Posterior cingulate gyrus (tissue), 11 donors: ENCODE results near the gene C22orf31.
"Not testable (repeated sequence)": the region's sequence is repeated elsewhere in the genome, so short reads cannot be mapped to it uniquely, and the experiment has no call there.

Source experiments
- DNase-seq, 10 donors: peaks; one replicate each; pipeline versions ENCODE4 v3.0.0 to v3.0.0-alpha.2; 2020 to 2021; ENCODE audit warnings: mixed read lengths in 3 of 10
- intact Hi-C: fragments of 100-400 bp; cut with DNase I; formaldehyde crosslinking; loops from one replicate; pipeline ENCODE4 v1.15.1; 2023

Gene C22orf31

DNA sequence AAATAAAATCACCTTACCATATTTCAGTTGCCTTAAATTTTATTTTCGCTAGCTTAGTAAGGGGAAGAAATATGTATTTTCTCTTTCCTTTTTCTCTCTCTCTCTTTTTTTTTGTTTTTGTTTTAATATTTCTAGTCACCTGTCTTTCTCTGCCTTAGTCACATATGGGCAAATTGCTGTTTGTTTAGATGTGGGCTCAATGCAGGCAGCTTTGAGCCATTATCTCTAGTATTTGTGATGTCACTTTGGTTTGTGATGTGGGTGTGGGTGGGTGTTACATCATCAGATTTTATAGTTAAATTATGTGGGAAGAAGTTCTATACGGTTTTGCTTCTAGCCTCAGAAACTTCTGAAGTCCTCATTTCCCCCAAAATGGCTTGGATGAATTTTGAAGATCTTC is at the start of gene C22orf31:
Gene C22orf31, minus strand, starts transcription at position 59 of the 400 bp plus-strand sequence. Its CDS starts 39 bp downstream, at position 20.
- DNase-seq, result no peak
- intact Hi-C loops, result no loop called here

DNA sequence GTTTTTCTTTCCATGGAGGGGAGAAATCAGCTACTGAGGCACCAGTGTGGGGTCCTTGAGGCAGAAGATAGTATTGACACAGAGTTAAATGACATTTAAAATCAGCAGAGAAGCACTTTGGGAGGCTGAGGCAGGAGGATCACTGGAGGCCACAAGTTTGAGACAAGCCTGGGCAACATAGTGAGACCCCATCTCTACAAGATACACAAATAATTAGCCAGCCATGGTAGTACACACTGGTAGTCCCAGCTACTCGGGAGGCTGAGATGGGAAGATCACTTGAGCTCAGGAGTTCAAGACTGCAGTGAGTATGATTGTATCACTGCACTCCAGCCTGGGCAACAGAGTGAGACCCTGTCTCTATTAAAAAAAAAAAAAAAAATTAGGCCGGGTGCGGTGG is 49.3 kb upstream of the C22orf31 start:
- no peak for DNase-seq
- intact Hi-C loops, result no loop called here

DNA sequence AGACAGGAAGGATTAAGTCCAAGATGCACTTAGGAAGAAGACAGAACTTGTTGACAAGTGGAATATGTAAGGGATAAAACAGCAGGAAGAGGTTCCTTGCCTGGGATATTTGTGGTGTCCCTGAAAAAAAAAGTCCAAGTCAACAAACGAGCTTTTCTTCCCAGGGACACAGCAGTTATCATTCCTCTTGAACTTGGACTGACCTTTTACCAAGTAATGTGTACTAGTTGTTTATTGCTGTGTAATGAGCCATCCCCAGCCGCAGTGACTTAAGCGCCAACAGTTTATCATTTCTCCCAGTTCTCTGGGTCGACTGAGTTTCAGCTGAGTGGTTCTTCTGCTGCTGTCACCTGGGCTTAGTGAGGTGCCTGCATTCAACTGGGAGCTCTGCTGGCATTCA is 48.2 kb upstream of the C22orf31 start:
- intact Hi-C loops, result no loop called here
- DNase-seq, result no peak

DNA sequence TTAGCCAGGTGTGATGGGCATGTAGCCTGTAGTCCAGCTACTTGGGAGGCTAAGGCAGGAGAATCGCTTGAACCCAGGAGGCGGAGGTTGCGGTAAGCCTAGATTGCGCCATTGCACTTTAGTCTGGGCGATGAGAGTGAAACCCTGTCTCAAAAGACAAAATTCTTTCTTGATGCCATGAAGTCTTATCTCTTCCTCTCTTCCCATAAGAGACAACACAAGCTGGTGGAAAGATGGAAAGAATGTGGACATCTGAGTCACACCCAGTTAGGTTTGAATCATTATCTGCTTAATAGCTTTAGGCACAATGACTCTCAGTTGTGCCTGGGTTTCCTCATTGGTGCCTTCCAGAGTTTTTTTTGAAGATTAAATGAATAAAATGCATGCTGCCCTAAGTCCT is 46.5 kb upstream of the C22orf31 start:
- no peak for DNase-seq
- intact Hi-C loops, result no loop called here

DNA sequence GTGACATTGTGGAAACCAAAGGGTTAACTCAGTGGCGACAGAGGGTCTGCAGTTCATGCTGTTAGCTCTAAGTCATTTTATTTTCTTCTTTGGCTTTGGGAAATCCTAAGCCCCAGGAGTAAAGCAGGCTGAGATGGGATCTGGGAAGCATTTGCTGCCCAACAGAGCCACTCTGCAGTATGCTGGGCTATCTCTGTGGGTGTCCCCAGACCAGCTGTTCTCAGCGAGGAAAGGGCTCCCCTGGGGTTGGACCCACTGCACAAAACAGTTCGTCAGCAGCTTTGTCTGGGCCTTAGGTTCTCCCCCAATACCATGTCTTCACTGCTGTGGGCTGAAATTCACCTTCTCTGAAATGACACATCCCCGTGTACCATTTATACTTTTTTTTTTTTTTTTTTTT is 45.2 kb upstream of the C22orf31 start:
- no peak for DNase-seq
- intact Hi-C loops, result no loop called here

DNA sequence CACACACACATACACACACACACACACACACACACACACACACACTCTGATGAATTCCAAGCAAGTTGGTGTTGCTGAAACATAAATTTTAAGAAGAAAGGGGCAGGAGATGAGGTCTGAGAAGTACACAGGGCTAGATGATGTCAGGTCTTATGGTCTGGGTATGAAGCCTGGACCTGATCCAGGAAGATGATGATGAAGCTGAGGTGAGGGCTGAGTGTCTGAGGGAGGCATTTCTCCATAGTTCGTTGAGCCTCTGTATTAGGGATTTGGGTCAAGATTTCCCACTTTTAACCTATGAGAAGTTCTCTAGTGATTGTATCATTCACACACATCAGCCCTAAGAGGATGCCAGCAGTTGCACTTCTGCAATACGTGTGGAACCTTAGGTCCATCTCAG is 43.8 kb upstream of the C22orf31 start:
- intact Hi-C loops, result no loop called here
- no peak for DNase-seq

DNA sequence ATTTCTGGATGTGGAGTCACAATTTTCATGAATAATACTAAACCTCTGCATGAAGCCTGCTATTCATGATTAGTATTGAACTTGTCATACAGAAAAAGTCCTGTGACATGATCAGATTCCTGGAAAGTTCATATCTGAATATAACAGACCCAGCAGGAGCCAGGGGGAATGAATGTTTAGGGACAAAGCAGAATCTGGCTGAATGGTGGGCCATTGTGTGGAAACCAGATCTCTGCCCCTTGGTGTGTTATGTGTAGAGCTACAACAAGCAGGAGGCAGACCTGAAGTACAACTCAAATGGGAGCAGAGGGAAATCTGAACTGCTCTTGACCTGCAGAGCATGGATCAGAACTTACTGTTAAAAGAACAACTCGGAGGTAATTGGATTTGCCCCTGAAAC is 41.5 kb upstream of the C22orf31 start:
- DNase-seq, result no peak
- intact Hi-C loops, result no loop called here

DNA sequence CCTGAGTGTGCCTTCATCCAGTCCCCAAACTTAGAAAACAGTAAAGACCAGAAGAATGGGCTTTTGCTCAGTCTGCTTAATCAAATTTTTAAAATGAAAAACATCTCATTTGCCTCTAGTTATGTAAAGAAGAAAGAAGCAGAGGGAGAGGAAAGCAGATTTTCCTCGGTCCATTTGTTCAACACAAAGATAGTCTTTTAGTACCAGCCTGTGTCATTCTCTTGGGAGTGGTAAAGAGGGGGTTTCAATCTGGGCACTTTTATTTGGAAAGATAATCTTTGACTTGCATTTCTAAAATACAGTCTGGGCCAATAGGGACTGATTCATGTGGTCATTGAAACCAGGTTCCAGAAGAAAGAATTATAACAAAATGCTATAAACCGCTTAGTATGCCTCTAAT is 40.7 kb upstream of the C22orf31 start:
- intact Hi-C loops, result no loop called here

DNA sequence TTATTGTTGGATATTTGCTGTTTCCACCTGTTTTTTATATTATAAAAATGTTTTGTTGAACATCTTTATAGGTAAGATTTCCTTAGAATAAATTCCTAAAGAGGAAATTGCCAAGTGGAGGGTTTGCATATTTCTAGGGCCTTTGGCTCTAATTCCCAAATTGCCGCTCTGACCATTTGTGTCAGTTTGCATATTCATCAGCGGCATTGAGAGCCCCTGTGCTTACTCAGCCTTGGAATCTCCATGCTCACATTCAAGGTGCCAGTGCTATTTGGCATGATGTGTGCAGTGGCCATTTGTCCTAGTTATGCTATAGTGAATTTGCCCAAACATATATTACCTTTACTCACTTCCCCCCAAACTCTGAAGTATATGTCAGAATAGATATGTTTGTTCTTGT is 36.7 kb upstream of the C22orf31 start:
- intact Hi-C loops, result no loop called here

More for the DNA sequence above, 40.7 kb upstream of the C22orf31 start:
- no peak for DNase-seq

DNA sequence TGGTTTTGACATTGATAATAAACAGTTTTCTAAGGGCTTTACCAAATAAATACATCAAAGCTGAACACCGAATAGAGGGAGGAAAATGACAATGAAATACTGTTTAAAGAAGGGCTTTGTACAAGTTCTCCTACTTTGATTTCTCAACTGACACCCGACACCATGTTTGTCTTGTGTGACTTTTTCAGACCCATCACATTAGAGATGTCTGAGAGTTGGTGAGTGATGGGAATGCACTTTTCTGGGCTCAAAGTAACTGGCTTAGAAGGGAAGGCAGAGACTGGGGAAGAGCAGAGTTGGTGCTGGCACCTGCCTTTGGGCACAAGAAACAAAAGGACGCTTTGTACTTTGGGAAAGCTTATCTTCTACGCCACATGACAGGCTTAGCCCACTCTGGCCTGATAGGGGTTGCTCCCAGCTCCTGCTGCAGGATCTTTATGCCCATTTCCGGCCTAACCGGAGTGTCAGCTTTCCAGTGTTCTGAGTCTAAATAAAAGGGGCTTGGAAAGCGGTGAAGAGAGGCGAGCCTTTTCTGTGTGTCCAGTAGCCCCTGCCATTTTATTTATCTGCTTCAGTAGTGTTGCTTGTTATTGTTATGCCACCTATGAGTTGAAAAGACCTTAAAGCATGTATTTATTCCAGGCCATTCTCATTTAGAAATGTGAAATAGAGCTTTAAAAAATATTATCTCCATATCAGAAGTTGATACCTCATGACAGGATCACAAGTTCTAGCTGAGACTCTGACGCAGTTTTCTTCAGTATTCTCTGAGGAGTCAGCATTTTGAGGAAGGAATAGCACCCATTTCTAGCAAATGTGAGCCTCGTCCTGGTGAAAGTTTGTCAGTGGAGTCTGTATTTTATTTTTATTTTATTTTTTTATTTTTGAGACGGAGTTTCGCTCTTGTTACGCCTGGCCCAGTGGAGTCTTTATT is 35.4 kb upstream of the C22orf31 start:
- peak in 1 of 10 donors; percentile 18 for DNase-seq
- intact Hi-C loops, result loop anchor here (2.0 kb wide), 1 partner anchor 20 kb away; no protein-coding TSS in a partner anchor

More for the DNA sequence above, 36.7 kb upstream of the C22orf31 start:
- DNase-seq, result no peak

DNA sequence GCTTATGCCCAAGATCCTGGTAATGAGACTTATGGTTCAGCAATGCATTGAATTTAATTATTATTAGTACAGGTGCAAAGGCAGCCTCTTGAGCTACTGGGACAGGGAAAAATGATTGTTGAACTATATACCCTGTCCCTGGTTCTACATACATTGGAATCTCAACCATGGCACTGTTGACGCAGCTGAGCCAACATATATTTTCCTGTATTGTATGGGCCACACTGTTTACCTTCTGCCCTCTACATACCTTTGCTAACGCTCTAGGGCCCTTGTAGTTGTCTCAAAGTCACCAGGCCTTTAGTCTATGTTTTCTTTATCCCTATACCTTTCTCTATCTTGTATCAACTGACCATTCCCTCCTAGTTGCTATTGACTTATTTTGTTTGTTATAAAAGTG is 33.8 kb upstream of the C22orf31 start:
- DNase-seq, result no peak
- intact Hi-C loops, result no loop called here

DNA sequence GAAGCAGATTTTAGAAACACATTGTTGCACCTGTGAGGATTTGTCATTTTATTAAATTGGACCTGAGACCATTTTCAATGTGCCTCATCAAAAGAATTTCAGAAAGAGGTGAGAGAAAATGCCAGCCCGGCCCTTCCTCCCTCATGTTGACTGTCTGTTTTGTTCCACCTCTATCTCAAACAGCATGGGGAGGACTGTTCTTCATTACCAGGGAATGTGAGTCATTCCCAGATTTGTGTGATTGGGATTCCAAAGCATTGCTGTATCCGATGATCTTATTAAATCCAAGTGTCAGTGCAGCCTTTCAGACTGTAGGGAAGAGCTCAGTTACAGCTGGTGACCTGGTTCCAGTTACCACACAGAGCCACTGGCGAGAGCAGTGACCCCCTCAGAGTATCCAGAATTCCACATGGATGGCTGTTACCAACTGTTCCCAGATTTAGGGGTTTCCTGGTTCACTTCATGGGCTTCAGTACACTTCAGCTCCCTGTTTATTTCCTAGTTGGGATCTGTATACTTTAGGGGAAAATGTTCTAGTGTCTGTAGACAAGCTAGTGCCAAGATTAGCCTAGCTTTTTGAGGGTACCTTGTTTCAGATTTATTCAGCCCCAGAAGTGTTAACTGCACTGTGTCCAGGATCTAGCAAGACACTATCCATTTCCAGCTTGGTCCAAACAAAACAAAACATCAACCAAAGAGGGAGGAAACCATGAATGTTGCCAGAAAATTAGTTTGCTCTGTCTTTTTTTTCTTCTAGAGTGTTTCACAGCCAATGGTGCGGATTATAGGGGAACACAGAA is 32.1 kb upstream of the C22orf31 start:
- no peak for DNase-seq
- intact Hi-C loops, result no loop called here

DNA sequence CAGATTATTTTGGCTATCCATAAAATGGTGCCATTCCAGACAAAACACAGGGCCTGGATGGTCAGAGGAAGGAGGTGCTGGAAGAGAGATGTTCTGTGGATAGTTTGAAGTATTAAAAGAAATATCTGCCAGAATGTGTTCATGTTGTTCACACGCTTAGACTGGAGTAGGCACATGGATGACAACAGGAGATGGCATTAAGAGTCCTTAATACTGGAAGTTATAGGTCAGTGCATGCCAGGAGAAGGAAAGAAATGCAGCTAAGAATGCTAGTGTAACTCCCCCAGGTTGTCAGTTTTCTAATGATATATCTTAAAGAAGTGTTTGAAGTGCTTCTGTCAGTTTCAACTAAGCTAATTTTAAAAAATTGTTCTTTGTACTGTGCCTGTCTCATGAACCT is 31.4 kb upstream of the C22orf31 start:
- intact Hi-C loops, result no loop called here
- no peak for DNase-seq

DNA sequence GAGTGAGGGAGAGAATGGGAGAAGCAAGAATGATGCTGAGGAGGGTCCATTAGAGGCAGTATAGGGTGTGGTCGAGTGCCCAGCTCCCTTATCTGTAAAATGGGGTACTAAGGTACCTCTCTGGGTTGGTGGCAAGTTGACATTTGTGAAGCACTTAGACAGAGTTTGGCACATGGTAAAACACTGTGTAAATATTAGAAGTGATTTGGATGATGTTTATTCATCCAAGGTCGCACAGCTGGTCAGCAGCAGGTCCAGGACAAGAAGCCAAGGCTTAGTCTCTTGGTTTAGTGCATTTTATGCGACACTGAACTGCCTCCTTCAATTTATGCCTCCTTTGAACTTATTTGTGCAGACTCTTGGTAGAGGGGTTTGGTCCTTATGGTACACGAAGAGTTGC is 30.6 kb upstream of the C22orf31 start:
- intact Hi-C loops, result no loop called here
- no peak for DNase-seq

DNA sequence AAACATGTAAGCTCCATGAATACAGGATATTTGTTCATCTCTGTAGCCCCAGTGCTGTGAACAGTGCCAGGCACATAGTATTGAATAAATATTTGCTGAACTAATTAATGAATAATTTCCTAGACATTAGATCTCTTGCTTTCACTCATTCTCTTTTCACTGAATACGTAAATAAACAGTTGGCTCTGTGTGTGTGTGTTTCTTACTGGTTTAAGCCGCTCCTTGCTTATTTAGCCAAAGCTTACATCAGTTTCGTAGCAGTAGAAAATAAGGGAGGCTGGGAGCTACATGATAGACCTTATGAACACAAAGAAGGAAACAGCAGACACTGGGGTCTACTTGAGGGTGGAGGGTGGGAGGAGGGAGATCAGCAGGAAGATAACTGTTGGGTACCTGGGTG is 28.4 kb upstream of the C22orf31 start:
- intact Hi-C loops, result no loop called here

DNA sequence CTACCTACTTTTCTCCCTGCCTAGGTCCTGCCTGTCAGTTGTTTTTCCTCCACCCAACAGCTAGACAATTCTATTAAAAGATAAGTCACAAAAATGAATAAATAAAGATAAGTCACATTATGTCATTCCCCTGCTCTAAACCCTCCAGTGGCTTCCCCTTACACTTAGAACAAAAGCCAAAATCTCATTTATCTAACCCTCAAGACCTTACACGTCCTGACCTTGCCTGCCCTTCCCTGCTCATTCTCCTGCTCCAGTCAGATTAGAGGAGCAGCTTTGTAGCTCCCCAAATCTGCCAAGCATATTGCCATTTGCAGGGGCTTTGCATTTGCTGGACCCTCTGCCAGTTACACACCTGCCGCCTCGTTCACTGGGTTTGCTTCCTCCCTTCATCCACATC is 27.9 kb upstream of the C22orf31 start:
- intact Hi-C loops, result no loop called here
- DNase-seq, result no peak

More for the DNA sequence above, 28.4 kb upstream of the C22orf31 start:
- DNase-seq, result no peak

DNA sequence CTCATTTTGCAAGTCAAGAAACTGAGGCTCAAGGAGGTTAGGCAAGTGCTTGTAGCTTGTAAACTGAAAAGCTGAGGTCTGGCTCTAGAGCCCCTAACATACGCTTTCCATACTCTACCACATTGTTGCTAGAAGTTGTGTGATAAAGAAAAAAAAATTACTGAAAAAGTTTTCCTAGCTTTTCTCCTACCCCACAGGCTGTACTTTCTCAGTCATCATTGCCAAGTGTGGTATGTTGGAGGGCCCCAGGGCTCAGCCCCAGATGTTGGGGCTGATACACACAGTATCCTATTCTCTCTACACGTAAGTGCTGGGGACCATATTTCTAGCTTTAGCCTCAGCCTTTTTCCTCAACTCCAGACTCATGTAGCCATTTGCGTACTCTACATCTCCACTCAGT is 27.2 kb upstream of the C22orf31 start:
- no peak for DNase-seq
- intact Hi-C loops, result no loop called here

DNA sequence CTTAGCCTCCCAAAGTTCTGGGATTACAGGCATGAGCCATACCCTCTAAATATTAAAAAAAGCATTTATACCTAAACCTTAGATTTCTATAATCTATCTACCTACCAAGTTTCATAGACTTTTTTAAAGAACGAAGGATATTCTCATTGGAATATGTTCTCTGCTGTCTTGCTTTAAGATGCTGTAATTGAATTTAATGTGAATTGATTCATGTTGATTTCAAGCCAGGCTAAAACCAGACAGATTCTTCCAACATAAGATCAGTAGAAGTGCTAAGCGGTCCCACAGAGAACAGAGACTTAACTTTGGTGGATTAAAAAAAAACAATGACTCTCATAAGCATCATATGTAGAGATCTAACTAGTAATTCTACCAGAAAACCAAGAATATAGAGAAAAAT is 25.4 kb upstream of the C22orf31 start:
- intact Hi-C loops, result no loop called here
- no peak for DNase-seq

DNA sequence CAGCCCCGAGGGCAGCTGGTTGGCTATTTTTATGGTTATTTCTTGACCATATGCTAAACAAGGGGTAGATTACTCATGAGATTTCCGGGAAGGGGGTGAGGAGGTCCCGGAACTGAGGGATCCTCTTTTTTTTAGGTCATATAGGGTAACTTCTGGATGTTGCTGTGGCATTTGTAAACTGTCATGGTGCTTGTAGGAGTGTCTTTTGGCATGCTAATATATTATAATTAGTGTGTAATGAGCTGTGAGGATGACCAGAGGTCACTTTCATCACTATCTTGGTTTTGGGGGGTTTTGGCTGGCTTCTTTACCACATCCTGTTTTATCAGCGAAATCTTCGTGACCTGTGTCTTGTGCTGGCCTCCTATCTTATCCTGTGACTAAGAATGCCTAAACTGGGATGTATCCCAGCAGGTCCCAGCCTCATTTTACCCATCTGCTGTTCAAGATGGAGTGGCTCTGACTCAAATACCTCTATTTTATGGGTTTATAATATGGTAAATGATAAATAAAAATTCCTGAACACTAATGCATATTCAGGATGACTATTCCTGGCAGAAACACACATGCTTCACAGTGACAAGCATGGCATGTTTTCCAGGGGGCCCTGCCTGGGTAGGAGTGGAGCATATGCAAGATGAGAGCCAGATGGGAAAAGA is 22.4 kb upstream of the C22orf31 start:
- intact Hi-C loops, result no loop called here
- no peak for DNase-seq

DNA sequence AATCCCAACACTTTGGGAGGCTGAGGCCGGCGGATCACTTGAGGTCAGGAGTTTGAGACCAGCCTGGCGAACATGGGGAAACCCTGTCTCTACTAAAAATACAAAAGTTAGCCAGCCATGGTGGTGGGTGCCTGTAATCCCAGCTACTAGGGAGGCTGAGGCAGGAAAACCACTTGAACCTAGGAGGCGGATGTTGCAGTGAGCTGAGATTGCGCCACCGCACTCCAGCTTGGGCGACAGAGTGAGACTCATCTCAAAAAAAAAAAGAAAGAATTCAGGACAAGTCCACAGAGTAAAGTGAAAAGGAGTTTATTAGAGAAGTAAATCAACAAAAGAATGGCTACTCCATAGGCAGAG is 21.9 kb upstream of the C22orf31 start:
- DNase-seq, intact Hi-C loops: not testable (repeated sequence)
